GM23338 (cell line): ENCODE measurements around the gene ATP10A. TPM values are rescaled to one million over a fixed set of nuclear protein-coding genes. Genes with fewer than 3 reads are reported as not detected.

Source experiments
- ATAC-seq: fragments of 200-7000 bp; cut with Tn5 transposase; 3 replicates; pipeline ENCODE4 v1.9.1; 2020
- DNase-seq: peaks from one replicate; pipeline ENCODE4 v3.0.0-alpha.2; 2015; ENCODE audit warnings: low spot score
- H2AFZ ChIP-seq: fragments of 200-600 bp; sonication (generic); 2 replicates; pipeline ENCODE4 v1.8.0; 2016; ENCODE audit warnings: antibody characterized with exemption, mild to moderate bottlenecking, moderate library complexity
- H3F3A ChIP-seq: fragments of 200-600 bp; sonication (generic); replicated peaks from 2 replicates; pipeline ENCODE4 v1.8.0; 2017; ENCODE audit warnings: antibody characterized with exemption, mixed run types, low read depth
- H3K27ac ChIP-seq: fragments of 200-600 bp; sonication (generic); 2 replicates; pipeline ENCODE4 v1.6.1; 2016; ENCODE audit warnings: low read depth
- H3K27me3 ChIP-seq: fragments of 200-600 bp; sonication (generic); 2 replicates; pipeline ENCODE4 v1.8.0; 2016; ENCODE audit warnings: mild to moderate bottlenecking, mixed run types, moderate library complexity; ENCODE audit not compliant: insufficient read depth
- H3K36me3 ChIP-seq: fragments of 200-600 bp; sonication (generic); 2 replicates; pipeline ENCODE4 v1.8.0; 2016; ENCODE audit warnings: mild to moderate bottlenecking; ENCODE audit not compliant: insufficient read depth
- H3K4me1 ChIP-seq: fragments of 200-600 bp; sonication (generic); 2 replicates; pipeline ENCODE4 v1.8.0; 2016; ENCODE audit warnings: mild to moderate bottlenecking, moderate library complexity; ENCODE audit not compliant: insufficient read depth
- H3K4me2 ChIP-seq: fragments of 200-600 bp; sonication (generic); 2 replicates; pipeline ENCODE4 v1.7.1; 2017; ENCODE audit warnings: mixed run types
- H3K4me3 ChIP-seq: fragments of 200-600 bp; sonication (generic); 2 replicates; pipeline ENCODE4 v1.6.1; 2016; ENCODE audit warnings: mixed run types
- H3K79me2 ChIP-seq: fragments of 200-600 bp; sonication (generic); replicated peaks from 2 replicates; pipeline ENCODE4 v1.8.0; 2017; ENCODE audit warnings: mild to moderate bottlenecking; ENCODE audit not compliant: insufficient read depth
- H3K9me2 ChIP-seq: fragments of 200-600 bp; sonication (generic); 2 replicates; pipeline ENCODE4 v1.8.0; 2017; ENCODE audit not compliant: insufficient read depth
- H4K20me1 ChIP-seq: fragments of 200-600 bp; sonication (generic); replicated peaks from 2 replicates; pipeline ENCODE4 v1.8.0; 2017; ENCODE audit warnings: mild to moderate bottlenecking; ENCODE audit not compliant: insufficient read depth
- H3K27ac Mint-ChIP-seq: 2 replicates; pipeline ENCODE4 v1.8.0; 2020; ENCODE audit warnings: inconsistent platforms, mild to moderate bottlenecking, moderate library complexity, mixed read lengths
- H3K27me3 Mint-ChIP-seq: 3 replicates; pipeline ENCODE4 v1.8.0; 2022; ENCODE audit warnings: low read depth, mild to moderate bottlenecking, moderate library complexity, mixed read lengths, inconsistent platforms; ENCODE audit not compliant: insufficient read depth, poor library complexity
- H3K36me3 Mint-ChIP-seq: 3 replicates; pipeline ENCODE4 v1.8.0; 2021; ENCODE audit warnings: low read depth, mild to moderate bottlenecking, inconsistent platforms, moderate library complexity, mixed read lengths
- H3K4me1 Mint-ChIP-seq: 3 replicates; pipeline ENCODE4 v1.8.0; 2020; ENCODE audit warnings: mild to moderate bottlenecking, inconsistent platforms, mixed read lengths
- H3K4me3 Mint-ChIP-seq: 3 replicates; pipeline ENCODE4 v1.8.0; 2021; ENCODE audit warnings: moderate library complexity, mild to moderate bottlenecking, inconsistent platforms, mixed read lengths
- H3K9me3 Mint-ChIP-seq: 3 replicates; pipeline ENCODE4 v1.8.0; 2020; ENCODE audit warnings: moderate library complexity, mild to moderate bottlenecking, inconsistent platforms, mixed read lengths
- CREB1 ChIP-seq: fragments of 250-450 bp; sonication (Bioruptor Pico); IDR thresholded peaks from 2 replicates; pipeline ENCODE4 v1.5.0; 2020; ENCODE audit warnings: low read depth, mild to moderate bottlenecking, moderate library complexity
- EZH2 ChIP-seq: fragments of 200-600 bp; sonication (generic); IDR thresholded peaks from one replicate; pipeline ENCODE4 v1.8.0; 2017; ENCODE audit warnings: antibody characterized with exemption, mild to moderate bottlenecking, low read depth; ENCODE audit not compliant: unreplicated experiment
- EZH2phosphoT487 ChIP-seq: fragments of 200-600 bp; sonication (generic); IDR thresholded peaks from one replicate; pipeline ENCODE4 v1.8.1; 2018; ENCODE audit warnings: antibody characterized with exemption; ENCODE audit not compliant: unreplicated experiment
- JUNB ChIP-seq: IDR thresholded peaks from one replicate; pipeline ENCODE4 v1.6.1; 2016; ENCODE audit warnings: antibody characterized with exemption; ENCODE audit not compliant: unreplicated experiment
- NANOG ChIP-seq: IDR thresholded peaks from 2 replicates; pipeline ENCODE4 v1.6.1; 2016; ENCODE audit warnings: antibody characterized with exemption, borderline replicate concordance
- POLR2AphosphoS5 ChIP-seq: IDR thresholded peaks from 2 replicates; pipeline ENCODE4 v1.6.1; 2016; ENCODE audit warnings: antibody characterized with exemption, low read depth
- STAT1 ChIP-seq: IDR thresholded peaks from one replicate; pipeline ENCODE4 v1.6.1; 2016; ENCODE audit warnings: antibody characterized with exemption; ENCODE audit not compliant: unreplicated experiment
- ZNF114 ChIP-seq: fragments of 250-450 bp; sonication (Bioruptor Pico); IDR thresholded peaks from 2 replicates; pipeline ENCODE4 v1.5.0; 2020; ENCODE audit warnings: mild to moderate bottlenecking, moderate library complexity
- ZNF331 ChIP-seq: fragments of 250-450 bp; sonication (Bioruptor Pico); IDR thresholded peaks from 2 replicates; pipeline ENCODE4 v1.5.0; 2020; ENCODE audit warnings: low read depth, mild to moderate bottlenecking, moderate library complexity
- polyA plus RNA-seq: library from polyadenylated mRNA; unstranded; fragments of >200 nt; fragmentation: Nextera tagmentation; extraction: Ambion mirVana; gene quantifications from 2 replicates; pipeline ENCODE4 v1.2.1, GENCODE V29; 2016
- total RNA-seq: library from RNA; depleted of rRNA; stranded (reverse); fragments of >200 nt; shearing (Covaris generic); gene quantifications from 2 replicates; pipeline ENCODE4 v1.2.3, GENCODE V29; 2014
- TF ChIP-seq, protein P1 (sequence below): IDR thresholded peaks from 2 replicates; pipeline ENCODE4 v1.6.1; 2016; ENCODE audit warnings: antibody characterized with exemption
- TF ChIP-seq, protein P2 (sequence below): fragments of 250-450 bp; sonication (Bioruptor Pico); IDR thresholded peaks from 2 replicates; pipeline ENCODE4 v1.5.0; 2020; ENCODE audit warnings: mild to moderate bottlenecking, moderate library complexity
- TF ChIP-seq, protein P3 (sequence below): IDR thresholded peaks from one replicate; pipeline ENCODE4 v1.6.1; 2018; ENCODE audit warnings: antibody characterized with exemption; ENCODE audit not compliant: unreplicated experiment
- TF ChIP-seq, protein P4 (sequence below), 2 experiments: fragments of 200-600 bp in 1 of 2; sonication (generic) in 1 of 2; conservative IDR thresholded peaks; 2 replicates each; pipeline versions ENCODE4 v1.5.1 to v1.6.1; 2016 to 2017; ENCODE audit warnings: antibody characterized with exemption in 2 of 2, low read depth in 2 of 2, mild to moderate bottlenecking in 2 of 2, moderate library complexity in 1 of 2

Gene ATP10A
- total and polyA plus RNA-seq, 2 experiments from 2014 or later, result 0.36 to 5.6 TPM

DNA sequence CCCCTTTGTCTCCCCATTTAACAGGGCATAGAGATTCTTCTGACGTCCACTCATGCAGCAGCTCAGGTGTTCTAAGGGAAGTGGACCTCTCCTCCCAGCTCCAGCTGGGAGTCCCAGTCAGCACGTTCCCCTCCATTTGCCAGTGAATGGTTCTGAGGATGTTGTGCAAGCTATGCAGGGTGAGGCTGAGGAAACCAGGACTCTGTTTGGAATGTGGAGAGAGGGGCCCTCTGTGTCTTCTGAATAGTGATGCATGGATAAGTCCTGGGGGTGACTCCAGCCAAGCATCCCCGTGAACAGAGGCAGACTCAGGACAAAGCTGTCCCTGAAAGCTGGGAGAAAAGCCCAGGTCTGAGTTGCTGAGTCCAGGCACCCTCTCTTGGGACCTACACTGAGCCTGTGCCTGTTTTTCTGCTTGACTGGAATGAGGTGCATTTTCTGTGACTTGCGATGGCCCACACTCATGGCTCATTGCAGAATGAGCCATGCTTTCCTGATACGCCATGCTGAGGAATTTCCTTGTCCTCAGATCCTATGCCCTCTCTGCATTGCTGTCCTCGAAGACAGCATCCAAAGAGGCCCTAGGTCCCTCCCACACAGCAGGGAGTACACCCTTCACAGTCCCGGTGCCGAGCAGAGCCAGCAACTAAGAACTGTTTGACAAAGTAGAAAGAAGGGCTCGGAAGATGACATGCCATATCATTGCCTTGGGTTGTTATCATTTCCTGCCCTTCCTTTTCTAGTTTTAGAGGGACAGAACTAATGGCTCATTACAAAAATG is 185.2 kb downstream of the ATP10A start:
- Histone ChIP-seq H4K20me1 (no peaks in the 10 kb centered on the region), H3K9me2 (no peaks in the 10 kb centered on the region), H3K27me3 (no peaks in the 10 kb centered on the region), H2AFZ (no peak overlapping the region), H3K4me1 (no peaks in the 10 kb centered on the region; the same call in 1 of the 2 replicates), H3K36me3 (no peaks in the 10 kb centered on the region), H3K79me2 (no peaks in the 10 kb centered on the region), H3K4me3 (no peak overlapping the region), H3F3A (no peaks in the 10 kb centered on the region), H3K4me2 (no peak overlapping the region), H3K27ac (no peak overlapping the region)
- DNase-seq (no peak), ATAC-seq (peak; percentile 19; the same call in 2 of the 3 replicates)
- TF ChIP-seq JUNB (no peak), STAT1 (no peak), POLR2AphosphoS5 (no peak), EZH2phosphoT487 (no peak), ZNF331 (CRISPR knock-in tag) (no peak), EZH2 (no peak), CREB1 (no peak), ZNF114 (CRISPR knock-in tag) (no peak), NANOG (no peak)
- TF ChIP-seq, protein P1, sequence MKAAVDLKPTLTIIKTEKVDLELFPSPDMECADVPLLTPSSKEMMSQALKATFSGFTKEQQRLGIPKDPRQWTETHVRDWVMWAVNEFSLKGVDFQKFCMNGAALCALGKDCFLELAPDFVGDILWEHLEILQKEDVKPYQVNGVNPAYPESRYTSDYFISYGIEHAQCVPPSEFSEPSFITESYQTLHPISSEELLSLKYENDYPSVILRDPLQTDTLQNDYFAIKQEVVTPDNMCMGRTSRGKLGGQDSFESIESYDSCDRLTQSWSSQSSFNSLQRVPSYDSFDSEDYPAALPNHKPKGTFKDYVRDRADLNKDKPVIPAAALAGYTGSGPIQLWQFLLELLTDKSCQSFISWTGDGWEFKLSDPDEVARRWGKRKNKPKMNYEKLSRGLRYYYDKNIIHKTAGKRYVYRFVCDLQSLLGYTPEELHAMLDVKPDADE, result no peak
- TF ChIP-seq, protein P2, sequence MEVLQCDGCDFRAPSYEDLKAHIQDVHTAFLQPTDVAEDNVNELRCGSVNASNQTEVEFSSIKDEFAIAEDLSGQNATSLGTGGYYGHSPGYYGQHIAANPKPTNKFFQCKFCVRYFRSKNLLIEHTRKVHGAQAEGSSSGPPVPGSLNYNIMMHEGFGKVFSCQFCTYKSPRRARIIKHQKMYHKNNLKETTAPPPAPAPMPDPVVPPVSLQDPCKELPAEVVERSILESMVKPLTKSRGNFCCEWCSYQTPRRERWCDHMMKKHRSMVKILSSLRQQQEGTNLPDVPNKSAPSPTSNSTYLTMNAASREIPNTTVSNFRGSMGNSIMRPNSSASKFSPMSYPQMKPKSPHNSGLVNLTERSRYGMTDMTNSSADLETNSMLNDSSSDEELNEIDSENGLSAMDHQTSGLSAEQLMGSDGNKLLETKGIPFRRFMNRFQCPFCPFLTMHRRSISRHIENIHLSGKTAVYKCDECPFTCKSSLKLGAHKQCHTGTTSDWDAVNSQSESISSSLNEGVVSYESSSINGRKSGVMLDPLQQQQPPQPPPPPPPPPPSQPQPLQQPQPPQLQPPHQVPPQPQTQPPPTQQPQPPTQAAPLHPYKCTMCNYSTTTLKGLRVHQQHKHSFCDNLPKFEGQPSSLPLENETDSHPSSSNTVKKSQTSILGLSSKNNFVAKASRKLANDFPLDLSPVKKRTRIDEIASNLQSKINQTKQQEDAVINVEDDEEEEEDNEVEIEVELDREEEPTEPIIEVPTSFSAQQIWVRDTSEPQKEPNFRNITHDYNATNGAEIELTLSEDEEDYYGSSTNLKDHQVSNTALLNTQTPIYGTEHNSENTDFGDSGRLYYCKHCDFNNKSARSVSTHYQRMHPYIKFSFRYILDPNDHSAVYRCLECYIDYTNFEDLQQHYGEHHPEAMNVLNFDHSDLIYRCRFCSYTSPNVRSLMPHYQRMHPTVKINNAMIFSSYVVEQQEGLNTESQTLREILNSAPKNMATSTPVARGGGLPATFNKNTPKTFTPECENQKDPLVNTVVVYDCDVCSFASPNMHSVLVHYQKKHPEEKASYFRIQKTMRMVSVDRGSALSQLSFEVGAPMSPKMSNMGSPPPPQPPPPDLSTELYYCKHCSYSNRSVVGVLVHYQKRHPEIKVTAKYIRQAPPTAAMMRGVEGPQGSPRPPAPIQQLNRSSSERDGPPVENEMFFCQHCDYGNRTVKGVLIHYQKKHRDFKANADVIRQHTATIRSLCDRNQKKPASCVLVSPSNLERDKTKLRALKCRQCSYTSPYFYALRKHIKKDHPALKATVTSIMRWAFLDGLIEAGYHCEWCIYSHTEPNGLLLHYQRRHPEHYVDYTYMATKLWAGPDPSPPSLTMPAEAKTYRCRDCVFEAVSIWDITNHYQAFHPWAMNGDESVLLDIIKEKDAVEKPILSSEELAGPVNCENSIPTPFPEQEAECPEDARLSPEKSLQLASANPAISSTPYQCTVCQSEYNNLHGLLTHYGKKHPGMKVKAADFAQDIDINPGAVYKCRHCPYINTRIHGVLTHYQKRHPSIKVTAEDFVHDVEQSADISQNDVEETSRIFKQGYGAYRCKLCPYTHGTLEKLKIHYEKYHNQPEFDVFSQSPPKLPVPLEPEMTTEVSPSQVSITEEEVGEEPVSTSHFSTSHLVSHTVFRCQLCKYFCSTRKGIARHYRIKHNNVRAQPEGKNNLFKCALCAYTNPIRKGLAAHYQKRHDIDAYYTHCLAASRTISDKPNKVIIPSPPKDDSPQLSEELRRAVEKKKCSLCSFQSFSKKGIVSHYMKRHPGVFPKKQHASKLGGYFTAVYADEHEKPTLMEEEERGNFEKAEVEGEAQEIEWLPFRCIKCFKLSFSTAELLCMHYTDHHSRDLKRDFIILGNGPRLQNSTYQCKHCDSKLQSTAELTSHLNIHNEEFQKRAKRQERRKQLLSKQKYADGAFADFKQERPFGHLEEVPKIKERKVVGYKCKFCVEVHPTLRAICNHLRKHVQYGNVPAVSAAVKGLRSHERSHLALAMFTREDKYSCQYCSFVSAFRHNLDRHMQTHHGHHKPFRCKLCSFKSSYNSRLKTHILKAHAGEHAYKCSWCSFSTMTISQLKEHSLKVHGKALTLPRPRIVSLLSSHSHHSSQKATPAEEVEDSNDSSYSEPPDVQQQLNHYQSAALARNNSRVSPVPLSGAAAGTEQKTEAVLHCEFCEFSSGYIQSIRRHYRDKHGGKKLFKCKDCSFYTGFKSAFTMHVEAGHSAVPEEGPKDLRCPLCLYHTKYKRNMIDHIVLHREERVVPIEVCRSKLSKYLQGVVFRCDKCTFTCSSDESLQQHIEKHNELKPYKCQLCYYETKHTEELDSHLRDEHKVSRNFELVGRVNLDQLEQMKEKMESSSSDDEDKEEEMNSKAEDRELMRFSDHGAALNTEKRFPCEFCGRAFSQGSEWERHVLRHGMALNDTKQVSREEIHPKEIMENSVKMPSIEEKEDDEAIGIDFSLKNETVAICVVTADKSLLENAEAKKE (CRISPR knock-in tag), result no peak
- TF ChIP-seq, protein P3, sequence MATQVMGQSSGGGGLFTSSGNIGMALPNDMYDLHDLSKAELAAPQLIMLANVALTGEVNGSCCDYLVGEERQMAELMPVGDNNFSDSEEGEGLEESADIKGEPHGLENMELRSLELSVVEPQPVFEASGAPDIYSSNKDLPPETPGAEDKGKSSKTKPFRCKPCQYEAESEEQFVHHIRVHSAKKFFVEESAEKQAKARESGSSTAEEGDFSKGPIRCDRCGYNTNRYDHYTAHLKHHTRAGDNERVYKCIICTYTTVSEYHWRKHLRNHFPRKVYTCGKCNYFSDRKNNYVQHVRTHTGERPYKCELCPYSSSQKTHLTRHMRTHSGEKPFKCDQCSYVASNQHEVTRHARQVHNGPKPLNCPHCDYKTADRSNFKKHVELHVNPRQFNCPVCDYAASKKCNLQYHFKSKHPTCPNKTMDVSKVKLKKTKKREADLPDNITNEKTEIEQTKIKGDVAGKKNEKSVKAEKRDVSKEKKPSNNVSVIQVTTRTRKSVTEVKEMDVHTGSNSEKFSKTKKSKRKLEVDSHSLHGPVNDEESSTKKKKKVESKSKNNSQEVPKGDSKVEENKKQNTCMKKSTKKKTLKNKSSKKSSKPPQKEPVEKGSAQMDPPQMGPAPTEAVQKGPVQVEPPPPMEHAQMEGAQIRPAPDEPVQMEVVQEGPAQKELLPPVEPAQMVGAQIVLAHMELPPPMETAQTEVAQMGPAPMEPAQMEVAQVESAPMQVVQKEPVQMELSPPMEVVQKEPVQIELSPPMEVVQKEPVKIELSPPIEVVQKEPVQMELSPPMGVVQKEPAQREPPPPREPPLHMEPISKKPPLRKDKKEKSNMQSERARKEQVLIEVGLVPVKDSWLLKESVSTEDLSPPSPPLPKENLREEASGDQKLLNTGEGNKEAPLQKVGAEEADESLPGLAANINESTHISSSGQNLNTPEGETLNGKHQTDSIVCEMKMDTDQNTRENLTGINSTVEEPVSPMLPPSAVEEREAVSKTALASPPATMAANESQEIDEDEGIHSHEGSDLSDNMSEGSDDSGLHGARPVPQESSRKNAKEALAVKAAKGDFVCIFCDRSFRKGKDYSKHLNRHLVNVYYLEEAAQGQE, result no peak
- TF ChIP-seq, protein P4, sequence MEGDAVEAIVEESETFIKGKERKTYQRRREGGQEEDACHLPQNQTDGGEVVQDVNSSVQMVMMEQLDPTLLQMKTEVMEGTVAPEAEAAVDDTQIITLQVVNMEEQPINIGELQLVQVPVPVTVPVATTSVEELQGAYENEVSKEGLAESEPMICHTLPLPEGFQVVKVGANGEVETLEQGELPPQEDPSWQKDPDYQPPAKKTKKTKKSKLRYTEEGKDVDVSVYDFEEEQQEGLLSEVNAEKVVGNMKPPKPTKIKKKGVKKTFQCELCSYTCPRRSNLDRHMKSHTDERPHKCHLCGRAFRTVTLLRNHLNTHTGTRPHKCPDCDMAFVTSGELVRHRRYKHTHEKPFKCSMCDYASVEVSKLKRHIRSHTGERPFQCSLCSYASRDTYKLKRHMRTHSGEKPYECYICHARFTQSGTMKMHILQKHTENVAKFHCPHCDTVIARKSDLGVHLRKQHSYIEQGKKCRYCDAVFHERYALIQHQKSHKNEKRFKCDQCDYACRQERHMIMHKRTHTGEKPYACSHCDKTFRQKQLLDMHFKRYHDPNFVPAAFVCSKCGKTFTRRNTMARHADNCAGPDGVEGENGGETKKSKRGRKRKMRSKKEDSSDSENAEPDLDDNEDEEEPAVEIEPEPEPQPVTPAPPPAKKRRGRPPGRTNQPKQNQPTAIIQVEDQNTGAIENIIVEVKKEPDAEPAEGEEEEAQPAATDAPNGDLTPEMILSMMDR (conservative IDR thresholded peaks at IDR 0.05; ENCODE audit: low read depth in 2 of 2), result no peak
- peaks cover under 1% of the 10 kb centered on the region; the same call in 2 of the 3 replicates for H3K9me3 Mint-ChIP-seq
- H3K27ac Mint-ChIP-seq, result no peak overlapping the region
- peaks cover 2% of the 10 kb centered on the region for H3K27me3 Mint-ChIP-seq
- peaks cover 6% of the 10 kb centered on the region; the same call in 2 of the 3 replicates for H3K36me3 Mint-ChIP-seq
- no peak overlapping the region for H3K4me3 Mint-ChIP-seq
- peaks cover 31% of the 10 kb centered on the region for H3K4me1 Mint-ChIP-seq
